ENCODE data around the gene SESN3.

Gene SESN3

DNA sequence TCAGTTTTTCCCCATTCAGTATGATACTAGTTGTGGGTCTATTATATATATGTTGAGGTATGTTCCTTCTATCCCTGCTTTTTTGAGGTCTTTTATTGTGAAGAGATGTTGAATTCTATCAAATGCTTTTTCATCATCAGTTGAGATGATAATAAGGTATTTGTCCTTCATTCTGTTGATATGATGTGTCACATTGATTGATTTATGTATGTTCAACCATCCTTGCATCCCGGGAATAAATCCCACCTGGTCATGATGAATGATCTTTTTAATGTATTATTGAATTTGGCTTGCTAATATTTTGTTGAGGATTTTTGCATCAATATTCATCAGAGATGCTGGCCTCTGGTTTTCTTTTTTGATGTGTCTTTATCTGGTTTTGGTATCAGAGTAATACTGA lies 115.4 kb downstream of the SESN3 start:
- DNase-seq = no peak

All from NCI-H2171 treated with DMSO at 0.1 percent for 48 hours (cell line).